Ascending aorta (tissue), 2 donors: ENCODE results near the gene RAB28. TPM values are rescaled to one million over a fixed set of nuclear protein-coding genes. Genes with fewer than 3 reads are reported as not detected.

Experiments used
- DNase-seq, 2 donors: peaks; one replicate each; pipeline ENCODE4 v3.0.0-alpha.2; 2019; ENCODE audit warnings: low spot score in 2 of 2
- H3K27ac ChIP-seq, 2 donors: fragments of 200-600 bp; sonication (generic); one replicate each; pipeline ENCODE4 v1.5.1; 2016 to 2017; ENCODE audit warnings: mild to moderate bottlenecking in 1 of 2
- H3K27me3 ChIP-seq: fragments of 200-600 bp; sonication (generic); one replicate; pipeline ENCODE4 v1.5.1; 2017
- H3K36me3 ChIP-seq, 2 donors: fragments of 200-600 bp; sonication (generic); one replicate each; pipeline ENCODE4 v1.5.1; 2016
- H3K4me1 ChIP-seq, 2 donors: fragments of 200-600 bp; sonication (generic); one replicate each; pipeline ENCODE4 v1.5.1; 2016 to 2017; ENCODE audit warnings: mild to moderate bottlenecking in 1 of 2
- H3K4me3 ChIP-seq, 2 donors: fragments of 200-600 bp; sonication (generic); one replicate each; pipeline ENCODE4 v1.5.1; 2016 to 2017; ENCODE audit warnings: mild to moderate bottlenecking in 1 of 2
- H3K9me3 ChIP-seq, 2 donors: fragments of 200-600 bp; sonication (generic); one replicate each; pipeline ENCODE4 v1.5.1; 2016
- CTCF ChIP-seq, 3 experiments: fragments of 200-600 bp in 2 of 3; fragments of 450-650 bp in 1 of 3; sonication (generic) in 2 of 3; IDR thresholded peaks; one replicate each; pipeline ENCODE4 v1.5.1; 2016 to 2019; ENCODE audit warnings: antibody characterized with exemption in 3 of 3, mild to moderate bottlenecking in 1 of 3, moderate library complexity in 1 of 3
- intact Hi-C: fragments of 100-400 bp; cut with DNase I; formaldehyde crosslinking; loops from one replicate; pipeline ENCODE4 v1.15.1; 2023
- total RNA-seq: library from RNA; depleted of rRNA; stranded (reverse); fragments of >200 nt; gene quantifications from one replicate; pipeline ENCODE4 v1.1.0, GENCODE V29; 2016

The RAB28 gene
- total RNA-seq, 1 donor from 2014 or later, result 3.2 TPM

GRCh38 chr4:13340672-13341071 lies 143.5 kb downstream of the RAB28 start:
- Histone ChIP-seq H3K36me3 (no peaks in the 10 kb centered on the region), H3K27ac (no peak overlapping the region), H3K4me1 (no peaks in the 10 kb centered on the region), H3K27me3 (no peaks in the 10 kb centered on the region), H3K4me3 (no peak overlapping the region), H3K9me3 (no peaks in the 10 kb centered on the region)
- no peak for DNase-seq
- TF ChIP-seq CTCF (IDR thresholded peaks at IDR 0.05), result no peak
- intact Hi-C loops, result no loop called here

- Histone ChIP-seq H3K27ac (no peak overlapping the region), H3K4me1 (no peaks in the 10 kb centered on the region), H3K4me3 (no peak overlapping the region), H3K36me3 (no peaks in the 10 kb centered on the region), H3K9me3 (no peaks in the 10 kb centered on the region), H3K27me3 (no peaks in the 10 kb centered on the region)
- no peak for TF ChIP-seq CTCF (IDR thresholded peaks at IDR 0.05)
- intact Hi-C loops, result no loop called here
- no peak for DNase-seq
These were observed 152.3 kb downstream of the RAB28 start for GRCh38 chr4:13331827-13332226.

DNA sequence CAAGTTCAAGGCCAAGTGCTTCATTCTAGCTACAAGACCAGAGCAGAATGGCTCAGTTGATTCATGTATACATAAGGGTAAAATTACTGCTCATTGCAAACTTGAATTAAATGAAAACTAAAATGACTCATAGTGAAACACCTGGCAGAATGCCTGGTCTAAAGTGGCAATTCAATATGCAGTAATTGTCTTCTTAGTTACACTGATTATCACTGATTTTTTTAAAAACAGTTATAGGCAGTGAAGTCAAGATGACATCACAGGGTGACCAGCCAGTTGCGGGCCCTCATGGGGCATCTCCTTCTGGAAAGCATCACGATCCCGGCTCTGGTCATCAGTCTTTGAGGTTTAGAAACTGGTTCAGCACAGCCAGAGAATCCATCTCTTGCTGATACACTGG lies 154.2 kb downstream of the RAB28 start:
- no peak for TF ChIP-seq CTCF (IDR thresholded peaks at IDR 0.05)
- Histone ChIP-seq H3K4me3 (no peak overlapping the region), H3K36me3 (no peaks in the 10 kb centered on the region), H3K27me3 (no peaks in the 10 kb centered on the region), H3K9me3 (no peaks in the 10 kb centered on the region), H3K27ac (no peak overlapping the region), H3K4me1 (no peaks in the 10 kb centered on the region)
- no peak for DNase-seq
- intact Hi-C loops, result no loop called here

GRCh38 chr4:13329340-13329850 lies 154.7 kb downstream of the RAB28 start:
- intact Hi-C loops, result no loop called here
- no peak for TF ChIP-seq CTCF (IDR thresholded peaks at IDR 0.05)
- no peaks in the 10 kb centered on the region for H3K36me3 ChIP-seq
- H3K27me3 ChIP-seq, result no peaks in the 10 kb centered on the region
- DNase-seq, result no peak
- no peaks in the 10 kb centered on the region for H3K9me3 ChIP-seq
- no peak overlapping the region for H3K4me3 ChIP-seq
- no peaks in the 10 kb centered on the region for H3K4me1 ChIP-seq
- H3K27ac ChIP-seq, result no peak overlapping the region

- Histone ChIP-seq H3K4me1 (no peaks in the 10 kb centered on the region), H3K9me3 (peaks cover 0 to 4% of the 10 kb centered on the region in 2 donors), H3K27me3 (no peaks in the 10 kb centered on the region), H3K4me3 (no peak overlapping the region), H3K36me3 (no peaks in the 10 kb centered on the region), H3K27ac (no peak overlapping the region)
- DNase-seq, result no peak
- no peak for TF ChIP-seq CTCF (IDR thresholded peaks at IDR 0.05)
- intact Hi-C loops, result no loop called here
These were observed 155.5 kb downstream of the RAB28 start for GRCh38 chr4:13328591-13328990.

DNA sequence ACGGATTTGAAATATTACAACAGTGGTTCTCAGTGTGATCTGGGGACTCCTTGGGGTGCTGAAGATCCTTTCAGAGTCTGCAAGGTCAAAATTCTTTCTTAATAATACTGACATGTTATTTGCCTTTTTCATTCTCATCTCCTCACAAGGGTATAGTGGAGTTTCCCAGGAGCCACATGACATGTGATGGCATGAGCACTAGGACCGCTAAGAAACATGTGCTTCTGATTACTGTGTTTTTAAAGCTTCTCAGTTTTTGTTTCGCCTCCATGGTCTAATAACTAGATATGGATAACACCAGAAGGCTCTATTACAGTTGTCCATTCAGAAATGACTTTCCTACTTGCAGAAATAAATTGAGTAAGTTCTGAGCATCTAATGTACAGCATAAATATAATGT lies 156.1 kb downstream of the RAB28 start:
- DNase-seq, result no peak
- intact Hi-C loops, result no loop called here
- Histone ChIP-seq H3K4me1 (no peaks in the 10 kb centered on the region), H3K27ac (no peak overlapping the region), H3K4me3 (no peak overlapping the region), H3K9me3 (peaks cover 0 to 6% of the 10 kb centered on the region in 2 donors), H3K27me3 (no peaks in the 10 kb centered on the region), H3K36me3 (peaks cover 0 to under 1% of the 10 kb centered on the region in 2 donors)
- TF ChIP-seq CTCF (IDR thresholded peaks at IDR 0.05), result no peak
